IMR-90 (cell line): ENCODE measurements around the gene CDH26. TPM values are rescaled to one million over a fixed set of nuclear protein-coding genes. Genes with fewer than 3 reads are reported as not detected.

Source experiments
- ATAC-seq: fragments of 200-7000 bp; cut with Tn5 transposase; 2 replicates; pipeline ENCODE4 v1.9.1; 2020; ENCODE audit warnings: low read depth, mild to moderate bottlenecking, moderate library complexity
- BruUV-seq: library from RNA; stranded (reverse); fragments of 400-500 nt; replicated peaks from 2 replicates; lab custom pipeline; 2021; lab: Mats Ljungman, UMichigan
- CTCF ChIA-PET: fragments of 300-600 bp; formaldehyde crosslinking; extraction: SDS; loops from one replicate; lab custom pipeline; 2021; ENCODE audit warnings: antibody characterized with exemption; lab: Yijun Ruan, JAX
- POLR2A ChIA-PET: fragments of 300-600 bp; sonication (Branson Sonifier 250); formaldehyde crosslinking; loops from one replicate; lab custom pipeline; 2022; ENCODE audit warnings: antibody characterized with exemption; ENCODE audit not compliant: unreplicated experiment; lab: Charles Lee
- DNase-seq: peaks from one replicate; pipeline ENCODE4 v3.0.0; 2013
- H2AFZ ChIP-seq: replicated peaks from 2 replicates; pipeline ENCODE3; 2013; ENCODE audit warnings: low read length, mild to moderate bottlenecking; ENCODE audit not compliant: poor library complexity
- H2AK5ac ChIP-seq: 2 replicates; pipeline ENCODE4 v1.6.1; 2013; ENCODE audit warnings: low read depth, low read length, inconsistent platforms
- H2AK9ac ChIP-seq: replicated peaks from 2 replicates; pipeline ENCODE3; 2013; ENCODE audit warnings: mild to moderate bottlenecking, low read depth, low read length, moderate library complexity; ENCODE audit not compliant: poor library complexity
- H2BK120ac ChIP-seq: 2 replicates; pipeline ENCODE4 v1.6.1; 2013; ENCODE audit warnings: low read depth, low read length, inconsistent platforms
- H2BK15ac ChIP-seq: 3 replicates; pipeline ENCODE4 v1.6.1; 2013; ENCODE audit warnings: low read depth, low read length, inconsistent platforms
- H2BK20ac ChIP-seq: 2 replicates; pipeline ENCODE4 v1.6.1; 2013; ENCODE audit warnings: low read depth, mild to moderate bottlenecking, inconsistent platforms, low read length, moderate library complexity
- H2BK5ac ChIP-seq: 2 replicates; pipeline ENCODE4 v1.6.1; 2013; ENCODE audit warnings: mild to moderate bottlenecking, low read depth, low read length, inconsistent platforms; ENCODE audit not compliant: poor library complexity, severe bottlenecking
- H3K14ac ChIP-seq: replicated peaks from 2 replicates; pipeline ENCODE4 v1.6.1; 2013; ENCODE audit warnings: low read depth, low read length, inconsistent platforms
- H3K18ac ChIP-seq: 2 replicates; pipeline ENCODE4 v1.6.1; 2013; ENCODE audit warnings: low read depth, low read length, control low read depth
- H3K23ac ChIP-seq: 2 replicates; pipeline ENCODE4 v1.6.1; 2013; ENCODE audit warnings: low read depth, low read length, inconsistent platforms
- H3K27ac ChIP-seq: 2 replicates; pipeline ENCODE4 v1.5.1; 2013; ENCODE audit warnings: mild to moderate bottlenecking, control low read depth, low read length; ENCODE audit not compliant: insufficient read depth
- H3K27me3 ChIP-seq: 2 replicates; pipeline ENCODE4 v1.6.1; 2013; ENCODE audit warnings: low read length; ENCODE audit not compliant: control insufficient read depth, insufficient read depth
- H3K36me3 ChIP-seq: 2 replicates; pipeline ENCODE4 v1.6.1; 2013; ENCODE audit warnings: low read length, mixed read lengths; ENCODE audit not compliant: control insufficient read depth, insufficient read depth
- H3K4ac ChIP-seq: 2 replicates; pipeline ENCODE4 v1.6.1; 2013; ENCODE audit warnings: low read depth, low read length, inconsistent platforms
- H3K4me1 ChIP-seq: 2 replicates; pipeline ENCODE4 v1.6.1; 2013; ENCODE audit warnings: low read length, mixed read lengths; ENCODE audit not compliant: control insufficient read depth, insufficient read depth
- H3K4me2 ChIP-seq: 2 replicates; pipeline ENCODE4 v1.6.1; 2013; ENCODE audit warnings: low read depth, mild to moderate bottlenecking, control low read depth, low read length, moderate library complexity
- H3K4me3 ChIP-seq: 2 replicates; pipeline ENCODE4 v1.5.1; 2013; ENCODE audit warnings: low read depth, mild to moderate bottlenecking, control low read depth, low read length, moderate library complexity; ENCODE audit not compliant: insufficient read depth
- H3K56ac ChIP-seq: 2 replicates; pipeline ENCODE4 v1.6.1; 2013; ENCODE audit warnings: low read length, inconsistent platforms; ENCODE audit not compliant: insufficient read depth; ENCODE audit errors: extremely low read depth
- H3K79me1 ChIP-seq, 2 experiments: 2 replicates each; pipeline ENCODE4 v1.6.1; 2013; ENCODE audit warnings: low read length in 2 of 2, inconsistent platforms in 1 of 2, low read depth in 1 of 2
- H3K9ac ChIP-seq: 2 replicates; pipeline ENCODE4 v1.6.1; 2013; ENCODE audit warnings: low read depth, low read length, control low read depth
- H3K9me1 ChIP-seq: 2 replicates; pipeline ENCODE4 v1.6.1; 2013; ENCODE audit warnings: low read length, inconsistent platforms; ENCODE audit not compliant: insufficient read depth
- H3K9me3 ChIP-seq: 2 replicates; pipeline ENCODE4 v1.6.1; 2013; ENCODE audit warnings: low read length; ENCODE audit not compliant: control insufficient read depth, insufficient read depth
- H4K20me1 ChIP-seq: 2 replicates; pipeline ENCODE4 v1.6.1; 2013; ENCODE audit warnings: low read length, inconsistent platforms; ENCODE audit not compliant: insufficient read depth
- H4K5ac ChIP-seq: 2 replicates; pipeline ENCODE4 v1.6.1; 2013; ENCODE audit warnings: mild to moderate bottlenecking, low read depth, low read length, control low read depth
- H4K8ac ChIP-seq, 2 experiments: 2 replicates each; pipeline ENCODE4 v1.6.1; 2013; ENCODE audit warnings: low read depth in 2 of 2, low read length in 2 of 2, control low read depth in 1 of 2, inconsistent platforms in 1 of 2
- H4K91ac ChIP-seq: 2 replicates; pipeline ENCODE4 v1.6.1; 2013; ENCODE audit warnings: low read depth, low read length, inconsistent platforms; ENCODE audit not compliant: insufficient read depth
- CEBPB ChIP-seq: IDR thresholded peaks from 2 replicates; pipeline ENCODE4 v1.6.1; 2012; ENCODE audit warnings: low read depth, low read length, improper control_type of control experiment
- CTCF ChIP-seq: conservative IDR thresholded peaks from 2 replicates; pipeline ENCODE4 v1.5.1; 2012; ENCODE audit warnings: mild to moderate bottlenecking, low read depth, low read length, improper control_type of control experiment
- MAFK ChIP-seq: IDR thresholded peaks from 2 replicates; pipeline ENCODE4 v1.6.1; 2012; ENCODE audit warnings: low read depth, low read length, improper control_type of control experiment
- MAZ ChIP-seq: IDR thresholded peaks from 2 replicates; pipeline ENCODE4 v1.6.1; 2012; ENCODE audit warnings: low read depth, mild to moderate bottlenecking, low read length, improper control_type of control experiment, moderate library complexity, borderline replicate concordance
- RAD21 ChIP-seq: IDR thresholded peaks from 2 replicates; pipeline ENCODE4 v1.6.1; 2012; ENCODE audit warnings: low read length, improper control_type of control experiment
- RCOR1 ChIP-seq: IDR thresholded peaks from 2 replicates; pipeline ENCODE4 v1.6.1; 2012; ENCODE audit warnings: mild to moderate bottlenecking, low read length, improper control_type of control experiment; ENCODE audit not compliant: insufficient replicate concordance
- SMC3 ChIP-seq: fragments of 150-350 bp; IDR thresholded peaks from 2 replicates; pipeline ENCODE4 v1.6.1; 2016; ENCODE audit warnings: low read depth, mild to moderate bottlenecking, antibody characterized with exemption, low read length, moderate library complexity
- WGBS, 2 experiments: methylation state at CpG; one replicate each; pipeline versions ENCODE4 v1.1.5 to v1.1.7; 2013; ENCODE audit warnings: missing lambda C conversion rate in 2 of 2; ENCODE audit not compliant: insufficient read length in 1 of 2; ENCODE audit errors: extremely low coverage in 2 of 2; 5-methylcytosine and 5-hydroxymethylcytosine counted together
- dilution Hi-C: fragments of 300-500 bp; cut with HindIII; formaldehyde crosslinking; loops from one replicate; pipeline ENCODE4 v1.14.3; 2018; ENCODE audit warnings: low sequenced_read_pairs; ENCODE audit not compliant: unreplicated experiment
- in situ Hi-C: fragments of 300-500 bp; cut with MboI; formaldehyde crosslinking; loops from 3 replicates; pipeline ENCODE4 v1.14.3; 2019; ENCODE audit warnings: low sequenced_read_pairs, inconsistent platforms, mixed read lengths
- intact Hi-C: fragments of 100-400 bp; cut with micrococcal nuclease; formaldehyde crosslinking; loops from 2 replicates; pipeline ENCODE4 v1.10.0; 2022
- polyA plus RNA-seq, 3 experiments: library from polyadenylated mRNA; depleted of rRNA; stranded (reverse); fragments of >200 nt; gene quantifications; 2 replicates each; pipeline ENCODE4 v1.2.3, GENCODE V29; 2012; ENCODE audit warnings: low replicate concordance in 1 of 3
- total RNA-seq: library from RNA; depleted of rRNA; stranded (reverse); fragments of >200 nt; gene quantifications from 2 replicates; pipeline ENCODE4 v1.2.3, GENCODE V29; 2012

The CDH26 gene
- total and polyA plus RNA-seq, 2 of the 4 experiments (the other 2 are of a cell fraction) = not detected

DNA sequence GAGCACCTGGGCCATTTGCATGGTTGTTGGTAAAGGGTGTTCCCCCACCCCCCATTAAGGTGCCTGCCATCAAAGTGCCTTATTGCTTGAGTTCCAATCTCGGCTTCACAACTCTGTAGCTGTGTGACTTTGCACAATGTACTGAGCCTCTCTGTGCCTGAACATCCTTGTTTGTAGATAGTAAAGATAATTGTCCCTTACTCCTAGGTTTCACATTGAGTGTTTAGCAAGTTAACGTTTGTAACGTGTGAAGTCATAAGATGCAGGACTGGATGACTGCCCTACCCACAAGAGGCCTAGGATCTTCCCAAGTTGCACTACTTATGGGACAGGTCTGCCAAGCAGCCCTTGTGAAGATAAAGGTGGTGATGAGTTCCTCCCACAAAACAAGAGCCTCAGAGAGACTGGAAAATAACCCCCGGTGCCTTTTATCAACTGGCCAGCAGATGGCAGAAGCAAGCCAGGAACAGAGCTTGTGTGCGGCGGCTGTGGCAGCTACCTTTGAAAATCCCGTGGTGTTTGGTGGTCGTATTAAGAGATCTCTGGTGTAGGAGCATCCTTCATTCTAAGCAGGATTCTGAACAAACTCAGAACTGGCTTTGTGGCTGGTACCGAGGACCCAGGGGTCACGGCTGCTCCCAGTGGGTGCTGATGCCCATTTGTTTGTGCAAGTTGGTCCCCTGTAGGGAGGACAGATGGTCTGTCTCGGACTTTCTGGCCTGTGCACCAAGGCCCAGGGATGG, 99.1 kb downstream of the CDH26 start:
- Histone ChIP-seq H3K4me2 (no peak overlapping the region), H2BK5ac (no peak overlapping the region), H2BK20ac (0 out of 2 replicates have a peak overlapping the region, but pooled peaks have one; percentile 41), H3K36me3 (no peaks in the 10 kb centered on the region), H3K14ac (no peak overlapping the region), H4K8ac (no peak overlapping the region), H3K9me3 (no peaks in the 10 kb centered on the region), H4K5ac (no peak overlapping the region), H3K4ac (no peak overlapping the region), H2BK120ac (no peak overlapping the region), H3K56ac (no peak overlapping the region), H3K27ac (no peak overlapping the region), H3K79me1 (no peaks in the 10 kb centered on the region), H3K9me1 (no peaks in the 10 kb centered on the region; the same call in 1 of the 2 replicates), H2AK5ac (no peak overlapping the region), H3K27me3 (peaks cover 7% of the 10 kb centered on the region; the same call in 1 of the 2 replicates), H2BK15ac (no peak overlapping the region), H4K91ac (no peak overlapping the region; the same call in 1 of the 2 replicates), H2AFZ (peak overlapping the region; percentile 85), H4K20me1 (no peaks in the 10 kb centered on the region), H3K18ac (no peak overlapping the region), H3K9ac (no peak overlapping the region), H3K23ac (no peak overlapping the region), H2AK9ac (no peak overlapping the region), H3K4me1 (peaks cover 9% of the 10 kb centered on the region; the same call in 1 of the 2 replicates), H3K4me3 (no peak overlapping the region)
- intact Hi-C loops = loop anchor here (1.0 to 10.0 kb wide), 6 partner anchors 108 to 1840 kb away; partner anchors contain the start of gene CDH4
- POLR2A ChIA-PET = no interaction called here
- DNase-seq = peak; percentile 65
- 0% methylated on average over 1 of the region's 11 CpGs; no CpG with 5 or more reads in 1 of the 2 experiments for WGBS, 2 experiments
- TF ChIP-seq MAZ (peak; percentile 30; the same call in 1 of the 2 replicates), CTCF (peak; percentile 93), SMC3 (peak; percentile 78), MAFK (no peak), CEBPB (no peak), RAD21 (peak; percentile 91), RCOR1 (no peak)
- ATAC-seq = peak; percentile 83
- in situ Hi-C loops = loop anchor here (25.0 kb wide), 2 partner anchors 1180 to 1830 kb away; no protein-coding TSS in a partner anchor
- no TSS peak for BruUV-seq
- CTCF ChIA-PET = interaction anchor here (0.6 to 2.3 kb wide), 6 partner anchors 8 to 1438 kb away, joined by 3 to 7 read pairs (median 4); no protein-coding TSS in a partner anchor
- dilution Hi-C loops = no loop called here
